ENCODE data around the gene DUOXA1.

The DUOXA1 gene

GRCh38 chr15:45129651-45130129 is at the start of gene DUOXA1, which contains the start of gene DUOX1:
TSS of gene DUOXA1 (minus strand) at chr15:45129879. CDS start at chr15:45123014, 6,865 bp downstream.
TSS of gene DUOX1 (plus strand) at chr15:45129994. CDS start at chr15:45131967, 1,973 bp downstream.
- DNase-seq = no peak

- DNase-seq = no peak
Observed at GRCh38 chr15:45177285-45177684, 47.6 kb upstream of the DUOXA1 start.

GRCh38 chr15:45174577-45174976 is 44.9 kb upstream of the DUOXA1 start:
- DNase-seq = no peak

- no peak for DNase-seq
Observed at GRCh38 chr15:45174069-45174468, 44.4 kb upstream of the DUOXA1 start.

GRCh38 chr15:45171912-45172311 is 42.2 kb upstream of the DUOXA1 start:
- DNase-seq = no peak

GRCh38 chr15:45169608-45170480 is 40.2 kb upstream of the DUOXA1 start:
- DNase-seq = peak; percentile 91

GRCh38 chr15:45168751-45169551 is 39.3 kb upstream of the DUOXA1 start:
- peak; percentile 22 for DNase-seq

GRCh38 chr15:45168286-45168685 is 38.6 kb upstream of the DUOXA1 start:
- no peak for DNase-seq

GRCh38 chr15:45167631-45168205 is 38.0 kb upstream of the DUOXA1 start:
- no peak for DNase-seq

GRCh38 chr15:45166834-45167630 is 37.4 kb upstream of the DUOXA1 start:
- peak; percentile 68 for DNase-seq

GRCh38 chr15:45165536-45165935 is 35.9 kb upstream of the DUOXA1 start:
- no peak for DNase-seq

GRCh38 chr15:45164914-45165313 is 35.2 kb upstream of the DUOXA1 start:
- no peak for DNase-seq

GRCh38 chr15:45163508-45163856 is 33.8 kb upstream of the DUOXA1 start:
- no peak for DNase-seq

GRCh38 chr15:45162771-45163507 is 33.3 kb upstream of the DUOXA1 start:
- peak; percentile 86 for DNase-seq

- no peak for DNase-seq
Observed at GRCh38 chr15:45161666-45162065, 32.0 kb upstream of the DUOXA1 start.

GRCh38 chr15:45157974-45158373 is 28.3 kb upstream of the DUOXA1 start:
- DNase-seq = no peak

GRCh38 chr15:45156744-45157455 is 27.2 kb upstream of the DUOXA1 start:
- DNase-seq = peak; percentile 48

GRCh38 chr15:45155739-45156138 is 26.1 kb upstream of the DUOXA1 start:
- no peak for DNase-seq

GRCh38 chr15:45151998-45152828 is 22.5 kb upstream of the DUOXA1 start:
- DNase-seq = no peak

- no peak for DNase-seq
Observed at GRCh38 chr15:45150997-45151396, 21.3 kb upstream of the DUOXA1 start.
